GM10847 (cell line): ENCODE results near the gene SLC1A4.

Source experiments
- POLR2A ChIP-seq: IDR thresholded peaks from 2 replicates; pipeline ENCODE4 v1.6.1; 2011; ENCODE audit not compliant: insufficient read length; ENCODE audit errors: extremely low read depth

The SLC1A4 gene

GRCh38 chr2:65016789-65017188 lies 27.6 kb downstream of the SLC1A4 start:
- TF ChIP-seq POLR2A: no peak

- no peak for TF ChIP-seq POLR2A
Measured at GRCh38 chr2:65017335-65017734, 28.1 kb downstream of the SLC1A4 start.

DNA sequence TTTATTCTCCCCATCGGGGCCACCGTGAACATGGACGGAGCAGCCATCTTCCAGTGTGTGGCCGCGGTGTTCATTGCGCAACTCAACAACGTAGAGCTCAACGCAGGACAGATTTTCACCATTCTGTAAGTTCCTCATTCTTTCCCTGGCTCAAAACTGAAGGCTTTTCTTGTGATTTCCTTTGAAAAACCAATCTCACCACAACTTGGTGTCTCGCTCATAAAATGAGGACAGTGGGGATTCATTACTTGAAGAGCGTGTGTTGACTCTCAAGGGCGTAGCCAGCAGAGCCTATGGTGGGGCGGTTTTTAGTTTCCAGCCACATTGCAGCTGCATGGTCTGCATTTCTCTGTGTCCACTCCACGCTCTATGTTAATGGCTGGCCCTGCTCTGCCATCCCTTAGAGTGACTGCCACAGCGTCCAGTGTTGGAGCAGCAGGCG lies 29.0 kb downstream of the SLC1A4 start:
- TF ChIP-seq POLR2A: no peak

GRCh38 chr2:65019010-65019409 lies 29.8 kb downstream of the SLC1A4 start:
- no peak for TF ChIP-seq POLR2A

DNA sequence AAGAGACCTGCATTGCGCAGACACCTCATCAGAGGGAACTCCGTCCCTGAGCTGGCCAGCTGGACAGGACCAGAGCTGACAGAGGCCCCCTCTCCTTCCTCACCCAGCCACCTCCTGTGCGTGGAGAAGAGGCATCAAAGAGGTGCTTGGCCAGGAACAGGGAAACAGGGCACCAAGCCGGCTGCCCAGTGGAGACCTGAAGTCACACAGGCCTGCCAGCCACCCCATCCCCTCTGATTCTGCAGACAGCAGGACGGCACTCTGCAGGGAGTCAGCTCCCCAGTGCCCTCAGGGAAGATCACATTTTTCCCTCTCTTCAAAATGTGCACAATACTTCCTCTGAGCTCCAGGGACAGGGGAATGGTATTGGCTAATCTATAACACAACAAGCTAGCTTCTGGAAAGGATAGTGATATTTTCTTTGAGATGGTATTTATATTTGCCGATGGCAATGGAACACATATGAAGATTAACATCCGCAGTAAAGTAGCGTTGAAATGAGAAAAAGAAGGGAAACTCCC lies 30.5 kb downstream of the SLC1A4 start:
- no peak for TF ChIP-seq POLR2A

GRCh38 chr2:65020943-65021528 lies 31.8 kb downstream of the SLC1A4 start:
- TF ChIP-seq POLR2A: no peak

DNA sequence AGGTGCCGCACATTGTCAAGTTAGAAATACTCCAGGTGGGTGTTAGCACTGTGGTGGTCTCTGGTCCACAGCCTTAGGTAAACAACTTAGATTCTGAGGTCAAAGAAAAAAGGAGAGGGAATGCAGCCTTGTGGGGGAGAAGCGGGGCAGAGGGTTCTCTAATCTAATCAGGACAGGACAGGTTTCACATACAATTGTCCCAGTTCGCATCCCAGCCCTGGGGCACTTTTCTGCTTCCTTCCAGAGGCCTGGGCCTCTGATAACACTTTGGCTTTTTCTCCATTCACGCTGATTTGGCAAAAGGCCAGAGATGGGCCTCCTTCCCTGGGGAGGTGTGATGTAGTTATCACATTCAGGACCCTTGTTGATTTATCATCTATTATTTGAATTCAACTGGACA lies 32.5 kb downstream of the SLC1A4 start:
- no peak for TF ChIP-seq POLR2A

GRCh38 chr2:65022189-65022588 lies 33.0 kb downstream of the SLC1A4 start:
- TF ChIP-seq POLR2A: no peak

DNA sequence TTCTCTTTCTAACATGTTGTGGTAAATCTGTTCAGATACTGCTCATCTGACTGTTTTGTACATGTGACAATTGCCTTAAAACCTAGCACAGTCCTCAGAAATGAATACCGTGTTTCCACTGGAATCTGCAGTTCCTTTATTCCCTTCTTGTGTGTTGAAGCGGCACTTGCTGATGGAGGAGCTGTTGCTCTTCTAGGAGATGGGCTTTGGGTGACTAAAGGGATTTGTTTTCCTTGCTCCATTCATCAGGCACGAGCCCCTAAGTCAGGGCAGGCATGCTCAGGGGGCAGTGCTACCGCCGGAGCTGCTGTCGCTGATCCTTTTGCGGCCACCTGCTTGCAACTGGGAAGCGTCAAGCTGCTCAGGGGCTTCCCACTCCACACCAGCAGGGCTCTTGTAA lies 34.5 kb downstream of the SLC1A4 start:
- TF ChIP-seq POLR2A: no peak

DNA sequence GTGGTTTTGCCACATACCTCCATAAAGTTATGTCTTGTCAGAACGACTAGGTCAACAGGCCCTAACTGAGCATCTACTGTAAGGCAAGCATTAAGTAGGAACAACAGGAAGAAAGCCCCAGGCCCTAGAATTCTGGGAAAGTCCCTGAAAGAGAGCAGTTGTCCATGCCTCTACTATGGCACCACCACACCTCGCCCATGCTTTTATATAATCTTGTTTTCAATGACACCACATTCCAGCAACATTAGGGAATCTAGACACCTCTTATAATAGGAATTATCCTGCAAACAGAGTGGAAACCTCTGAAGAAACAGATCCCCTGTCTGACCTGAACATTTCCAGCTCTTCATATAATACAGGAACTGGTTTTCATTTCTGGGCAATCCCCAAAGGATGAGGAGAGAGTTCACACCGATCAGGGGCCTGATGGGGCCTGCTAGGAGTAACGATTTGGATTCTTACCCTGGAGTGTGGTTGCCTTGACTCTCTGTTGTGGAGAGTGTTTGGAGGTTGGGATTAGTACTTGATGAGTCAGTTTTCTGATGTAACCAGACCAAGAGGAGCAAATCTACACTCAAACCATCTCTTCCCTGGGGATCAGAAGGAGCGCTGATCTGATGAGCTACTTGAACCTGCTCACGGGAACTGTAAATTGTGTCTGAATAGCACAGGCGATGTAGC lies 35.1 kb downstream of the SLC1A4 start:
- no peak for TF ChIP-seq POLR2A

DNA sequence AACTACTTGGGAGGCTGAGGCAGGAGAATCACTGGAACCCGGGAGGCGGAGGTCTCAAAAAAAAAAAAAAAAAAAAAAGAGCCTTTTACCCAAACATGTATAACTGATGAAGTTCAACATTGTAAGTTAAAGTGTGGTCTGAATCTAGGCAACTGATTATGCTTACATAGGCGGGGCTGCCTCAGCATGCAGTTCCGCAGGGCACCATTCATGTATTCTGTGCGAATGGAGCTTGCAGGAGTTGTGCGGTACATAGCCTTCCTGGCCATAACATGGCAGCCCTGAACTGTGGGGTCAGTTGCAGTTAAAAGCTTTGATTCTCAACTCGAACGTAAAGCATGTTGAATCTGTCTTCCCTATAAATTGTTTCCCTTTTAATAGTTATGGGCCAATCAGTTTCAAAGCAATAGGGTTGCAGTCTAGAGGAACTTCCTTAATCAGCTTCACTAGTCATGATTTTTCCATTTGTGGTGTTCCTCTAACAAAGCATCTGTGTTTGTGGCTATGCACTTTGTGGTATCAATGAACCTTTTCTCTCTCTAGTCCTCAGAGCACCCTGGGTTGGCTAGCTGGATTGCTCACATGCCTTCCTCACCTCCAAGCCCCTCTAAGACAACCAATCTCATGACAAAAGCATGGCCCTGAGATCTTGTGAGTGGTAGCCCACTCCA lies 36.4 kb downstream of the SLC1A4 start:
- no peak for TF ChIP-seq POLR2A

- TF ChIP-seq POLR2A: no peak
Measured at GRCh38 chr2:65026154-65026553, 37.0 kb downstream of the SLC1A4 start.

- TF ChIP-seq POLR2A: no peak
Measured at GRCh38 chr2:65026704-65027464, 37.7 kb downstream of the SLC1A4 start.

DNA sequence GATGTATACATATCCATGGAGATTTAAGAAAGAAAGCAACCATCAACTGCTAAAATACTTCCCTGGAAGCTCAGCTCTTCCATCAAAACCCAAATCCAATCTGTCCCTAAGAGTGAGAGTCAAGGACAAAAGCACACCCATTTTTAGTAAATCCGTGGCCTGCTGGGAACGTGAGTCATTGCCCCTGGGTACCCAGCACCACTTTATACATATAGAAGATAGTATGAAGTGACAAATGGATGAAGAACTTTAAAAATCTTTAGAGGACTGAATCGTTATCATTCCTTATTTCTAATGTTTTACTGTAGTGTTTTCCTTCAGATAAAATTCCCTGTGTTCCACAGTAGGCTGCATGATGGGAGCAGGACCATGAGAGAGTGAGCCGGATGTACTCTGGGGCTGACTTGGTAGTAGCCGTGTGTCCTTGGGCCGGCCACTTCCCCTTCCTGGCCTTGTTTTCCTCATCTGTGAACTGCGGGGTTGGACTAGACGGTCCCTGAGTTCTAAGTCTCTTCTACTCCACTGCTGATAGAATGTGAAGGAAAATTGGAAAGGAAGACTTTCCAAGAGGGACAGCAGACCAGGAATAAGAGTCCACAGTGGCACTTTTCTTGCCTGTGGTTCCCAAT lies 38.5 kb downstream of the SLC1A4 start:
- no peak for TF ChIP-seq POLR2A
